Thyroid gland (tissue), 4 donors: Measurements from ENCODE around the gene GRM8. TPM values are rescaled to one million over a fixed set of nuclear protein-coding genes. Genes with fewer than 3 reads are reported as not detected.

Experiments
- DNase-seq, 2 donors: peaks; one replicate each; pipeline ENCODE4 v3.0.0-alpha.2; 2019
- H3K27ac ChIP-seq, 3 donors: fragments of 200-600 bp; sonication (generic); 1 replicate in 2 of 3; 2 replicates in 1 of 3; pipeline ENCODE4 v1.5.1; 2016 to 2019; ENCODE audit warnings: mild to moderate bottlenecking in 1 of 3, moderate library complexity in 1 of 3
- H3K27me3 ChIP-seq: fragments of 200-600 bp; sonication (generic); one replicate; pipeline ENCODE4 v1.5.1; 2019
- H3K36me3 ChIP-seq, 2 donors: fragments of 200-600 bp; sonication (generic); one replicate each; pipeline ENCODE4 v1.5.1; 2016 to 2019
- H3K4me1 ChIP-seq, 2 donors: fragments of 200-600 bp; sonication (generic); one replicate each; pipeline ENCODE4 v1.5.1; 2017 to 2019
- H3K4me3 ChIP-seq, 3 donors: fragments of 200-600 bp; sonication (generic); replicated peaks in 1 of 3; 1 replicate in 2 of 3; 2 replicates in 1 of 3; pipeline ENCODE4 v1.5.1; 2016; ENCODE audit warnings: mild to moderate bottlenecking in 1 of 3
- H3K9me3 ChIP-seq: fragments of 200-600 bp; sonication (generic); one replicate; pipeline ENCODE4 v1.5.1; 2017
- CTCF ChIP-seq, 6 experiments: fragments of 200-600 bp in 3 of 6; fragments of 450-650 bp in 3 of 6; sonication (generic) in 3 of 6; IDR thresholded peaks; one replicate each; pipeline ENCODE4 v1.5.1; 2016 to 2019; ENCODE audit warnings: antibody characterized with exemption in 6 of 6, mild to moderate bottlenecking in 2 of 6, inconsistent platforms in 1 of 6, moderate library complexity in 1 of 6
- POLR2A ChIP-seq, 2 donors: fragments of 450-650 bp; IDR thresholded peaks; one replicate each; pipeline ENCODE4 v1.6.1; 2017; ENCODE audit warnings: antibody characterized with exemption in 2 of 2, mild to moderate bottlenecking in 2 of 2, moderate library complexity in 1 of 2
- WGBS, 2 donors: methylation state at CpG; one replicate each; pipeline ENCODE4 v1.1.5; 2017; 5-methylcytosine and 5-hydroxymethylcytosine counted together
- intact Hi-C: fragments of 100-400 bp; cut with DNase I; formaldehyde crosslinking; loops from one replicate; pipeline ENCODE4 v1.15.1; 2023
- total RNA-seq, 4 donors: library from RNA; depleted of rRNA; stranded (reverse); fragments of >200 nt; gene quantifications; one replicate each; pipeline ENCODE4 v1.2.3, GENCODE V29; 2016

Gene GRM8
- total RNA-seq, 4 donors from 2014 or later, result 0.54 to 9.5 (median 4.8) TPM

- Histone ChIP-seq H3K27me3 (no peaks in the 10 kb centered on the region), H3K36me3 (no peaks in the 10 kb centered on the region), H3K9me3 (no peaks in the 10 kb centered on the region), H3K4me1 (no peaks in the 10 kb centered on the region), H3K4me3 (no peak overlapping the region), H3K27ac (no peak overlapping the region)
- TF ChIP-seq POLR2A (IDR thresholded peaks at IDR 0.05) (no peak), CTCF (IDR thresholded peaks at IDR 0.05) (no peak)
- intact Hi-C loops, result no loop called here
- DNase-seq, result no peak
- WGBS, 2 donors, result 48 to 53% methylated on average over 4 of the region's 4 CpGs
Observed at GRCh38 chr7:126450269-126450671, 802.5 kb downstream of the GRM8 start.

GRCh38 chr7:126449611-126450268, 803.0 kb downstream of the GRM8 start:
- Histone ChIP-seq H3K27me3 (no peaks in the 10 kb centered on the region), H3K27ac (no peak overlapping the region), H3K36me3 (no peaks in the 10 kb centered on the region), H3K9me3 (no peaks in the 10 kb centered on the region), H3K4me3 (no peak overlapping the region), H3K4me1 (no peaks in the 10 kb centered on the region)
- intact Hi-C loops, result no loop called here
- no peak for DNase-seq
- 87 to 88% methylated on average over 3 of the region's 3 CpGs for WGBS, 2 donors
- TF ChIP-seq POLR2A (IDR thresholded peaks at IDR 0.05) (no peak), CTCF (IDR thresholded peaks at IDR 0.05) (no peak)

- no peak overlapping the region for H3K4me3 ChIP-seq
- intact Hi-C loops, result no loop called here
- no peak overlapping the region for H3K27ac ChIP-seq
- no peaks in the 10 kb centered on the region for H3K9me3 ChIP-seq
- no peak for DNase-seq
- H3K36me3 ChIP-seq, result no peaks in the 10 kb centered on the region
- H3K27me3 ChIP-seq, result no peaks in the 10 kb centered on the region
- WGBS, 2 donors, result 71 to 72% methylated on average over 2 of the region's 2 CpGs
- H3K4me1 ChIP-seq, result no peaks in the 10 kb centered on the region
- no peak for TF ChIP-seq CTCF (IDR thresholded peaks at IDR 0.05)
- no peak for TF ChIP-seq POLR2A (IDR thresholded peaks at IDR 0.05)
Observed at GRCh38 chr7:126447984-126448383, 804.8 kb downstream of the GRM8 start.

GRCh38 chr7:126445991-126446390, 806.8 kb downstream of the GRM8 start:
- H3K9me3 ChIP-seq, result no peaks in the 10 kb centered on the region
- H3K4me3 ChIP-seq, result no peak overlapping the region
- no peaks in the 10 kb centered on the region for H3K36me3 ChIP-seq
- H3K27ac ChIP-seq, result no peak overlapping the region
- intact Hi-C loops, result no loop called here
- no peak for DNase-seq
- TF ChIP-seq CTCF (IDR thresholded peaks at IDR 0.05), result no peak
- no peak for TF ChIP-seq POLR2A (IDR thresholded peaks at IDR 0.05)
- no peaks in the 10 kb centered on the region for H3K4me1 ChIP-seq
- no peaks in the 10 kb centered on the region for H3K27me3 ChIP-seq
- WGBS, 2 donors, result 90 to 92% methylated on average over 6 of the region's 6 CpGs

GRCh38 chr7:126443951-126444350, 808.8 kb downstream of the GRM8 start:
- H3K27ac ChIP-seq, result no peak overlapping the region
- no peaks in the 10 kb centered on the region for H3K4me1 ChIP-seq
- DNase-seq, result no peak
- no peaks in the 10 kb centered on the region for H3K27me3 ChIP-seq
- no peaks in the 10 kb centered on the region for H3K9me3 ChIP-seq
- H3K4me3 ChIP-seq, result no peak overlapping the region
- no peaks in the 10 kb centered on the region for H3K36me3 ChIP-seq
- TF ChIP-seq CTCF (IDR thresholded peaks at IDR 0.05) (no peak), POLR2A (IDR thresholded peaks at IDR 0.05) (no peak)
- 91 to 97% methylated on average over 1 of the region's 1 CpG for WGBS, 2 donors
- intact Hi-C loops, result no loop called here
